NCI-H1417 treated with DMSO at 0.1 percent for 48 hours (cell line): ENCODE measurements around the gene SULT1C2.
"Not testable (repeated sequence)": the region's sequence is repeated elsewhere in the genome, so short reads cannot be mapped to it uniquely, and the experiment has no call there.

Source experiments
- DNase-seq: peaks from one replicate; lab custom pipeline; 2025; lab: John Stamatoyannopoulos, UW

SULT1C2 gene

DNA sequence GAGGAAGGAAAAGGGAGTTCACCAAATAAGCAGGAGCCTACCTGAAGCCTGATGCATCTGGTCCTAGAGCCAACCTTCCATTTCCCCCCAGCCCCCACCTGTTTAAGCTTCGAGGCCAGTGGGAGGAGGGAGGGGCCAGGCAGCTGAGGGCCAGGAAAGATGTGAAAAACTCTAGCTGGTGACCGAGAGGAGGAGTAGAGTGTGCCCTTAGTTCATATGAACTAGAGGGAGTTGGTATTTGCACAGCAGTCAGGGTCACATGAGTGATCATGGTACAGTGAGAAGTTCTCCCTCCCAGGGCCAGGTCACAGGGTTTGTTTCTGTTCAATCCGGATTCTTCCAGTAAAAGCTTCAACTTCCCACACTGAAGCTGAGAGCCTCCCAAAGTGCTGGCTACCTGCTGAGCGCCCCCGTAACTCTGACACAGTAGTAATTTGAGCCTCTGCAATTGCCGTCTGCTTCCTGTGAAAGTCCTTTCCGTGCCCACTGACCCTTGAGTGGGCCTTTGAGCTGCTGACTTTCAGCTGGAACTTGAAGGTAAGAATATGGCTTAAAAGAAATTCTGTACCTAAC is at the start of gene SULT1C2:
Gene SULT1C2, plus strand, starts transcription at position 362 of the 573 bp plus-strand sequence. CDS start 4,773 bp downstream, outside the sequence.
- DNase-seq = no peak

DNA sequence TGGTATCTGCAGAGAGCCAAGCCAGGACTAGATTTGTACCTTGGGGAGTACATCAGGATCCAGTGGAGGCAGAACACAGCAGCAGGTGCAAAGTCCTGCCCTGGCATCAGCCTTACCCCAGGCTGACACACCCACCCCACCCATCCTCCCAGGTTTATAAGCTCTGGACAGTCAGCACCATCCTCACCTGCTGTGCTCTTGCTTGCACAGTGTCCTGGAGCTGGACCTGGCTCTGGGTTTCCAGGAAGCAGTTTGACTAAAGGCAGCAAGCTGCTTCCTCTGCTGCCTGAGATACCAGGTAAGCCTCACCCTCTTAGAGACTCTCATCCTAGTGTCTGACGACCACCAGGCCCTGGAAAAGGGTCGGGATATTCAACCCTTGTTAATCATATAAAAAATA is 48.9 kb upstream of the SULT1C2 start, which contains the start of gene SULT1C3:
Gene SULT1C3, plus strand, starts transcription at position 183 of the 400 bp plus-strand sequence. CDS start 7,227 bp downstream, outside the sequence.
- no peak for DNase-seq

DNA sequence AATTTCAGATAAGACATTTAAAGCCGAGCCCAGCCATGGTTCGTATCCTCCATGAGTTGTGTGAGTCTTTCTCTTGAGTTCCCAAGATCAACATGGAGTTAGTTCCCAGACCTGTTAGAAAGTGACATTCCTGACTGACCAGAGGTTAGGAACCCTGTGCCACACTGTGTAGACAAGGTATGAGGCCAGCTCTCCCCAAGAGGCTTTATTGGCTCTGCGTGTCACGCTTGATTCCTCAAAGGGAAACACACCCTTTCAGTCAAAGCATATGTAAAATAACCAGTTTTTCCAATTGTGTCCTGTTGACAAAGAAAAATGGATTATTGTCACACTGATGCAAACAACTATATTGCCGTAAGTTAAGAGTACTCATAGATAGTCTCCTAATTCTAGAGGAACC is 47.7 kb upstream of the SULT1C2 start:
- no peak for DNase-seq

DNA sequence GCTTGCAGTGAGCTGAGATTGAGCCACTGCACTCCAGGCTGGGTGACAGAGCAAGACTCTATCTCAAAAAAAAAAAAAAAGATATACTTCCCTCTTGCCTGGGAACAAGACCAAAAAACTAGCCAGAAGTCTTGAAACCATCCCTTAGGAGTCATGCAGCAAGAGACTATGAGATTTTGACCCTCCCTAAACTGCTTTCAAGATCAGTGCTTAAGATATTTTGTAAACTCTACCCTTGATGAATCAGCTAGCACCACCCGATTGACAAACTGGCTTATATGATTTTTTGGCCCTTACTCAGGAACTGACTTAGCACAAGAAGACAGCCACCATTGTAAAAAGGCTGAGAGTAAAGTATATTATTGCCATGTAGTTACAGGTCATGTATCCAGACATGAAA is 45.1 kb upstream of the SULT1C2 start:
- no peak for DNase-seq

DNA sequence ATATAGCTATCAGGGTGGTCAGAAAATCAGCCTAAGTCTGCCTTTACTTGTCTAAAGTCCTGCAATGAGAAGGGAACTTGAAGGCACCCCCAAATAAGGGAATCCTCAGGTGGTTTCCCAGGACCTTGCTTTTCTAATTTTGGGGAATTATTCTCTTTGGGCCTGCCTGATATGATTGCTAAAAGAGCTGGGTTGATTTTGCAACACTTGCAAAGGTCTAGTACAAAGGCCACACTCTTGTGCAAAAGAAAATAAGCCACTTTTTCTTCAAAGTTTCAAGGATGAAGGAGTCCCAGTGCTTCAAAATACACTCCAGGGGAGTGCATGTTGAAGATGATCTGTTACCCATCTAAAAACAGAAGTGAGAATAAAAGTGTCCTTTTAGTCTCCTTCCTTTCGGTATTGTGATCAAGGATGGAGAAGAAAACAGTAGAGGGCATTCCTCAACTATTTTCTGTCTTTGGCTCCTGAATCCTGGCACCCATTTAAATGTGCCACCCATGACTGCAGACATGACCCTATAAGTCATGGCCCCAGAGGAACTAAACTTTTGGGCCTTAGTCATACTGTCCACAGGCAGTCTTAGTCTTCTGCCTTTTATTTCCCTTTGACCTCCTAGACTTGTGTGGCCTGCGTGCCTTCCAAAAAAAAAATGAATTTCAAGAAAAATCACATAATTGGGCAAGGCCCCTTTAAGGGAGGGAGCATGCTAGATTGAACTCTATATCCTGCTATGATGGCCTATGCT is 43.9 kb upstream of the SULT1C2 start:
- DNase-seq = no peak

DNA sequence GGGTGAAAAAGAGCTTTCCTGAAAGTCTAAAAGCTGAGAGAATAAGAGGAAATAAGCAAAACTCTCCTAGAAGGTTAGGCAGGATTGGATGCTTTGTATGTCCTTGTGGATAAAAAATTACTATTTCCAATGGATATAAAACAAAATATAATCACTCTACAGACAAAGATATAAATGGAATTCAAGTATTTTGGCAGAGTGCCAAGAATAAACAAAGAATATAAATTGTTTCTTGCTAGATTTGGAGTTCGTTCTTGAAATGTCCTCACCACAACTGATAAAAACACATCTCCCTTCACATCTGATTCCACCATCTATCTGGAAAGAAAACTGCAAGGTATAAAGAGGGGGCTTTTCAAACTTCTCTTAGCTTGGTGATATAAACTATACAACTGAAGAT is 35.6 kb upstream of the SULT1C2 start:
- DNase-seq = no peak

DNA sequence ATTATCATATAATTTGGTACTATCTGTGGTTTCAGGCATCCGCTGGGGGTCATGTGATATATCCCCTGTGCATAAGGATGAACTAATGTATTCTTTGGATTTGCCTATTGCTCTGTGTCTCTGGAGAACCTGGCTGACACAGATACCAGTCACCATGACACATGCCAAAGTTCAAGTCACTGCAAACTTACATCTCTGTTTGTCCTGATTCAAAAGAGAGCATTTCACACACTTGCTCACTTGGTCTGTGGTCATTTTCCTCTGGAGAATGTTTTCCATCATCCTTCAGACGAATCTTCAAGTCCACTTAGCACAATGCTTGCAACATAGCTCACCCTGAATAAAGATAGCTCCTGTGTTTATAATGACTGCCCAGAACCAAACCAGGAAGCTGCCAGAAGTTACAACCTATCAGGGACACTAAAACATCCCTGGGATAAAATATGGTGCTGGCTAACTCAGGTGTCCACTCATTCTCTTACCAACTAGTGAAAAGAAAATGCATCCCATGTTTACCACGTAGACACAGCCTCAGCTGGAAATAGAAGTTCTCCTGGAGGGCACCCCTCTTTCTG is 30.9 kb upstream of the SULT1C2 start:
- DNase-seq = no peak

DNA sequence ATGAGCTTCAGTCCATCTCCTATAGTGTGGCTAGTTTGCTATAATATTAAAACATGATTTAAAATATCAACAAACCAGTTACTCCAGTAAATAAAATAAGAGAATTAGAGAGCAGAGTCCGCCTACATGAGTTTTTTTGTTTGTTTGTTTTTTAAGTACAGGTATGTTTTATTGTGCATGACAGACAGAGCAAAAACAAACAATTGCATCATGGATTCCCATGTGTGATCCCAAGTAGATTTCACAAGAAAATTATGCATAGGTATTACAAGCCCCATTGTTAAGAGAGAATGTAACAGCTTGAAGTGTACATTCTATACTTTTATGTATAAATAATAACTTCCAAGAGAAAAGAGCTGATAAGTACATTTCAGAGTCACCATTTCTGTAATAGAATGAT is 27.9 kb upstream of the SULT1C2 start:
- no peak for DNase-seq

DNA sequence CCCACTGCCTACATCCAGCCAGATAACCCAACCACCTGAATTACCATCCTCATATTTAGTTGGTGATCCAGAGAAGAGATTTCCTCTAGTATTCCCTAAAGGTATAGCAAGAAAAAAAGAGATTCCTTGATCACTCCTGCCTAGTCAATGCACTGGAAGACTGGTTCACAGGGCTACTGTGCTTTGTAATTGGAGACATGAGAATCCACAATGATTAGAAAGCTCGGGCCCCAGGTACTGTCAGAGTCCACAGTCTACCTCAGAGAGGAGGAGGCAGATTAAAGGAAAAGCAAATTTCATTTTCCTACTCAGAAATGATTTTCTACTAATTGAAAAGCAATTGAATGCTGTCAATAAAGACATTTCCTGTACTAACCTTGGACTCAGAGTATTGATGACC is 26.7 kb upstream of the SULT1C2 start:
- no peak for DNase-seq

DNA sequence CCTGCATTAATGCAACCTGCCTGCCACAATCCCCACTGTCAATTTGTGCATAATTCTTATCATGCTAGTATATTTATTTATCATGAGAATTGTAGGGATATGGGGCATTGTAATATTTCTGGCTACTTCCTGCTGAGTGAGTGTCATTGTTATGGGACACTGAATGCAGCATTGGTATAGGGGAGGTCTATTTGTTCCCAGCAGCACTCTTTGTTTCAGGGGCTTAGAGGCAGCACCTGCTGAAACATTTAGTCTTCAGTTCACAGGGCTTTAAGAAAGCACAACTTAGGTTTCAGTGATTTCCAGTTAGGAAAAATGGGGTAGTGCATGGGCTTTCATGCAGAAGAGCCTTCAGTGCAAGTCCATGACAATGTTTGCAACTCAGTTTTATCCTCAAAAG is 25.3 kb upstream of the SULT1C2 start:
- no peak for DNase-seq

DNA sequence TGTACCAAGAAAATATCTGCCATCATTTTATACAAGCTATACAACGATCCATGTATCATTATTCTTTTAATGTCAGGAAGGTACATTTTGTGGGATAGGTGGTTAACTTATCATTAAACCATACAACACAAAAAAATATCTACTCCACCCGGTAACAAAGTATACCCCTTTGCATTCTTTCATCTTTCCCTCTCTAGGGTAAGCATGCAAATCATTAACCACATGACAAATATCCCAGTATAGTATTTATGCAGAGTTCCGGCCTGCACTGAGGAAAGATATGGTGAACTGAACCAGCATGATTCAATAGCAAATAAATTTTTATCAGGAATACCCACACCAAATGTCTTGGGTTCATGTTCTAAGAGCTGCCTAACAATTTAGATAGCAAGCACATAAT is 22.5 kb upstream of the SULT1C2 start:
- no peak for DNase-seq

DNA sequence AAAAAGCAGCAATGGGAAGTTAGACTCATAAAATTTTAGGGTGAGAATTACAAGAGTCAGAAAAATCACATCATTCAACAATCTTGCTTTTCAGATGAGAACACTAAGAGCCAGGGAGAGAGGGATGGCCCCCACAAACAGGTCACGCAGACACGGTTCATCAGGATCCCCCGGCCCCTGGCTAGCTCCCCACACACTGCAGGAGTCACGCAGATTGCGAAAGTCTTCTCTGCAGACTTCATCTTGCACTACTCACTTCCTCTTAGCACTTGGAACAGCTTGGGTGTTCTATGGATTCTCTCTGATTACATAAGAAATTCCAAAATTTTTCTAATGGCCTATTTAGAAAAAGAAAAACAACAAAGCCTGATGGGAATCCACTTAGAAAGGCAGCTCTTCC is 21.6 kb upstream of the SULT1C2 start:
- DNase-seq = no peak

DNA sequence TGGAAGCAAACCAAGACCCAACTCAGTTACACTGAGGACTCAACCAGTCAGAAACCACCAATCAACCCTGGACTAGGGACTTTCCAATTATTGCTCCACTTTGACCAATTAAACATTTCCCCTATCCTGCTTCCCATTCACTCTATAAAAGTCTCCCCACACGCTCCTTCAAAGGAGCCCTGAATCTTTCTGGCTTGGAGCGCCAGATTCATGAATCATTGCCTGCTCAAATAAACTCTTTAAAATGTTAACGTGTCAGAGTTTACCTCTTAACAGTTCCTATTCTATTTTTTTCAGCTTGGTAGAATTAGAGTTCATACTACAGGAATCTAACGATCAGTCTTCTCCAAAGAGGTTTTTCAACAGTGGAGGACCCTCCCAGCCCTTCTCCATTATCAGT is 20.7 kb upstream of the SULT1C2 start:
- DNase-seq = no peak

DNA sequence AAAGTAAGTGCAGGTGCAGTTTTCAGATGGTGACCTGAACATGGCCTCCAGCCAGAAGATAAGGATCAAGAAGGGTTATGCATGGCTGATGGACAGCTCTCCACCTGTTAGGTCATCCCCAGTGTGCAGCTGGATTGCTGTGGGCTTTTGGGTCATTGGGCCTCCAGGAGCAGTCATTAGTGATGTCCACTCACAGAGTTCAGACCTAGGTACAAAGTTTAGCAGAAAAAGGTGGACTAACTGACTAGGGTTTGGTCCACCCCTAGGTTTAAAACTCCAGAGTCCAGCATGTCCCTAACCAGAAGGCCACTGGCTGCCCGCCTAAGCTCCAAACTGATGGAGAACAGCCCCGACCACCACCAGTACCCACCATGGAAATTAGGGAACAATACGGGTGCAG is 18.3 kb upstream of the SULT1C2 start:
- no peak for DNase-seq

DNA sequence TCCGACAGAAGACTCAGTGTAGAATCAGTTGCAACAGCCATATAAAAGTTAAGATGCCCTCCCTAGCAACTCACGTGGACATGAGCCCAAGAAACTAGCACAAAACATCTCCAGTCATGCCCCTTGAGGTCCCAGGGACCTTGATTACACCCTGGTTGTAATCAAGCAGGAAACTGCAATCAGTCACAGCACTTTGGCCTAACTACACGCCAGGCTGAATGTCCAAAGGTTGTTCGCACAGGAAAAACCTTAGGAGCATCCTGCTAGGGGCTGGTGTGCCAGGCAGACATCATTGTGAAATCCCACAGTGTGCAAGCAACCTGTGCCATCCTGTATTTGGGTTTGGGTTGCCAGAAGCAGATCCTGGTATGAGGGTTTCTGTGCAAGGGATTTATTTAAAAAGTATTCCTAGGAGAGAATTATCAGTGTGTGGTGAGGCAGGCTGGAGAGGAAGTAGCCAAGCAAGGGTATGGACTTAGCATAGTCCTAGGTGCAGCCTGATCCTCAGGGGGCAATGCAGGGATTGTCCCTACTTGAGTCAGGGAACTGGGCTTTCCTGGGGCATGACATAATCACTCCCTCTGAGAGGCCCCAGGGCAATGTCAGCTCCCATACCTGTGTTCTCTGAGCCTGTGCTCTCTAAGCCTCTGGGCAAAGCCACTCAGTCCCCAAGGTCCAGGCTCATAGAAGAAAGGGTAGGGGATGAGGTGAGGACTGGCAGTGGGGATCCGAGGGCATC is 17.8 kb upstream of the SULT1C2 start:
- DNase-seq = no peak

DNA sequence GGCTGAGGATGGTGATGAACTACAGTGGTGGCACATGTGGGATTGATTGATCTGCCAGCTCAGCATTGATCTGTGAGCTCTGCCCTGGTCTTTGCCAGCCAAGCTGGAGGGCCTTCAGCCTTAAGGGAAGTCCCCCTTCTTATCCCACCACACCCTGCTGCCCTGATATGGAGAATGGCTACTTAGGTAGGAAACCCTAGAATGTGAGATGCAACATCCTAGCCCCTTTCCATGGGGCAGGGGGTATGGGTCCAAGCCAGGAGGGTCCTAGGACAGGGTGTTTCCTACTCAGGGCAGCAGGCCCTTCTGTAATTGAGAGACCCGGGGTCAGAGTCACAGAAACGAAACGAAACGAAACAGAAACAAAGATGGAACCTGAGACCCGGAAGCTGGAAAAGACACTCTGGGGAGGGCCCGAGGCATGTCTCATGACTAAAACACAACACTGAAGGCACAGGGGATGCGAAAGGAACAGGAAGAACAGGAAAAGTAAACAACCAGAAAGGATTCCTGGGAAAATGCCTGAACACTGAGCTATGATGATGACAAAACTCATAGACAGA is 16.9 kb upstream of the SULT1C2 start:
- DNase-seq = no peak

DNA sequence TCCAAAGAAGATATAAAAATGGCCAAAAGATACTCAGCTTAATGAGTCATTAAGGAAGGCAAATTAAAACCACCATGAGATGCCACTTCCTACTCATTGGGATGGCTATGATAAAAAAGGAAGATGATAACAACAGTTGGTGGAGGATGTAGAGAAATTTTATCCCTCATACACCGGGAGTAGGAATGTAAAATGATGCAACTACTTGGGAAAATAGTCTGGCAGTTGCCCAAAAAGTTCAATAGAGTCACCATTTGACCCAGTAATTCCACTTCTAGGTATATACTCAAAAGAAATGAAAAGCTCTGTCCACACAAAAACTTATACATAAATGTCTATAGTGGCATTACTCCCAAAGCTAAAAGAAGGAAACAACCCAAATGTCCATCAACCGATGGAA is 10.1 kb upstream of the SULT1C2 start:
- no peak for DNase-seq

DNA sequence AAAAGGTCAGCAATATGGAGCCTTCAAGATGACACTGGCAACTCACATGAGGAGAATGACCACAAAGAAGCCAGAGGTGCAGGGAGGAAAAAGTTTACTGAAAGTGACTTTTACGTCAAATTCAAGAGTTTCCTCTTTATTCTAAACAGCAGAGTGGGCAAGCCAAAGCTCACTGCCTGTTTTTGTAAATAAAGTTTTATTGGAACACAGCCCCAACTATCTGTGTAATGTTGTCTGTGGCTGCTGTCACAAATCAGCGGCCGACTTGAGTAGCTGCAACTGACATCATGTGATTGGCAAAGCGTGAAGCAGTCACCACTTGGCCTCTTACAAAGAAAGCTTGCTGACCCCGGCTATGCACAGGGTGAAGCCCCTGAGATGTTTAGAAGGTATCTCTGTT is 9.2 kb upstream of the SULT1C2 start:
- no peak for DNase-seq

DNA sequence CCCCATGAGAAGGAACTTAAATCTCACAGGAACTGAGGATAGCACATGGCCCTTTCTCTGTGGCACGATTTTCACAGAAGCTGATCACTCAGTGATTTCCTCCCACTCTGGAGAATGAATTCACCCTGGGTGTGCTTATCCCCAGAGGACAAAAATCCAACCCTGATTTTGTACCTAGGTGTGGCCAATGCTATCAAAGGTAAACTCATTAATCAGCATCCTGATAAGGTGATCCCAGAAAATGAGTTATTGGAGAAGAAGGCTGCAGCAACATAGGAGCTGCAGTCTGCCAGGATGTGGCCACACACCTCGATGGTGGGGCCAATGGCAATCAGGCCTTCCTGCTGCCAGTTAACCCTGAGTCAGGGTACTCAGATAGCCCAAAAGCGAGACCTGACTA is 8.2 kb upstream of the SULT1C2 start:
- no peak for DNase-seq

DNA sequence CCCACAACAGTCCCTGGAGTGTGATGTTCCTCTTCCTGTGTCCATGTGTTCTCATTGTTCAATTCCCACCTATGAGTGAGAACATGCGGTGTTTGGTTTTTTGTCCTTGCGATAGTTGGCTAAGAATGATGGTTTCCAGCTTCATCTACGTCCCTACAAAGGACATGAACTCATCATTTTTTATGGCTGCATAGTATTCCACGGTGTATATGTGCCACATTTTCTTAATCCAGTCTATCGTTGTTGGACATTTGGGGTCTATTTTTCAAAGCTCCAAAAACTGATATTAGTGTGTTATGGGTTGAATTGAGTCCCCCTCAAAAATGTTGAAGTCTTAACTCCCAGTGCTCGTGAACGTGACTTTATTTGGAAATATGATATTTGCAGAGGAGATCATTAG is 4.1 kb upstream of the SULT1C2 start:
- not testable (repeated sequence) for DNase-seq

DNA sequence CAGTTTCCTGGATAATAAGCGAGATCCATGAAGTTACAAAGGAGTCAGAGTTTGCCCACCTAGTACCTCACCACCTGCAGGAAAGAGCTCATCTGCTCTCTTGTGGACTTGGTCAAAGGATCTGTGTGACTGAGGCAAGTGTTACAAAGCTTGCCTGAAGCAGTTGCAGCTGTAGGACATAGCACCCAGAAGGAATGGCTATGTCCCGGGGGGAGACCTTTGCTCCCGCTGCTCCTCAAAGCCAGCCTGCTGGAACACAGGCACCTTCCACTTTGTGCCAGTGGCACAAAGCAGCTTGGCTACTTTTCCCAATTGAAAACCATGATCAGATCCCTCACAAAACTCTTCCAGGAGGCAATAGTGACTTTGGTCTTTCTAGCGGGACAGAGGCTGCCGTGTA is 3.1 kb upstream of the SULT1C2 start:
- DNase-seq = no peak

DNA sequence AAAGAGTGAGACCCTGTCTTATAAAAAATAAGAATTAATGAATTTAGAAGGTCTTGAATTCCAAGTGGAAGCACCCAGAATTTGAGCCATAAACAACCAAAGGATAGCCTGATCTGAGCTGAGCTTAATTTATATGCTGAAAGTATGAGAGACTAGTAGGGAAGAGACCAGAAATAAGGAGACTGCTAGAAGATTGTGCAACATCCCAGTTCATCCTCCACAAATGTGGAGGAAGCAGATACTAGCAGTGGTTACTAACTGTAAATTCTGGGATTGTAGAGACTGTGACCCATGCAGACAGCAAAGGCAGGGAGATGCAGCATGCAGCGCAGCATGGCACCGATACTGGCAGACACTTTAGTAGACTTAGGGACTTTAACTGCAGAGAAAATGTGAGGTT is 1.5 kb upstream of the SULT1C2 start:
- no peak for DNase-seq

DNA sequence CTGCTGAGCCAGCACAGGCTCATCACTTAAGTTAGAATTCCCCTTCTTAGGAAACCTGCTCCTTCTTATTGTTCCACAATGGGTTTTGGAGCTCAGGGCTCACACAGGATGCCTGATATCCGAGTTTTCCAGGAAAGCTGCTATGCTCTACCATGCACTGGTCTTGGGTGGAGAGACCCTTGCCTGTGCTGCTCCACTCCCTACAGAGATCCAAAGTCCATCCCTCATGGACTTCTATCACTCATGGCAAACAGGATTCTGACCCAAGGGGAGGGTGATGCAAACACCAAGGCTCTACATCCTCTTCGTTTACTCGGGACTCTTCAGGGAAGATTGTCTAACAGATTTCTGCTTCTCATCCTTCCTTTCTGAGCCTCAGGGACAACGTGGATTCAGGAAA is 5.2 kb downstream of the SULT1C2 start:
- no peak for DNase-seq
